ES-I3 (cell line): ENCODE results near the gene KCTD18.

Experiments
- H3K36me3 ChIP-seq: 2 replicates; pipeline ENCODE4 v1.6.1; 2013; ENCODE audit warnings: mild to moderate bottlenecking, low read length, control low read depth, moderate library complexity; ENCODE audit not compliant: insufficient read depth
- H3K4me1 ChIP-seq: 2 replicates; pipeline ENCODE4 v1.6.1; 2013; ENCODE audit warnings: mild to moderate bottlenecking, control low read depth, low read length; ENCODE audit not compliant: insufficient read depth
- H3K9ac ChIP-seq: 2 replicates; pipeline ENCODE4 v1.6.1; 2013; ENCODE audit warnings: low read depth, mild to moderate bottlenecking, low read length, moderate library complexity
- H3K9me3 ChIP-seq: 2 replicates; pipeline ENCODE4 v1.6.1; 2013; ENCODE audit warnings: mild to moderate bottlenecking, low read length, moderate library complexity; ENCODE audit not compliant: control insufficient read depth, insufficient read depth

The KCTD18 gene

GRCh38 chr2:200443376-200443775, 66.5 kb downstream of the KCTD18 start:
- Histone ChIP-seq H3K9me3 (no peaks in the 10 kb centered on the region), H3K4me1 (no peaks in the 10 kb centered on the region), H3K9ac (no peak overlapping the region), H3K36me3 (peaks cover 49% of the 10 kb centered on the region)

- Histone ChIP-seq H3K36me3 (peaks cover 49% of the 10 kb centered on the region), H3K9ac (no peak overlapping the region), H3K4me1 (no peaks in the 10 kb centered on the region), H3K9me3 (no peaks in the 10 kb centered on the region)
Observed at GRCh38 chr2:200442471-200442870, 67.4 kb downstream of the KCTD18 start.

- H3K4me1 ChIP-seq, result no peaks in the 10 kb centered on the region
- peaks cover 48% of the 10 kb centered on the region for H3K36me3 ChIP-seq
- no peak overlapping the region for H3K9ac ChIP-seq
- no peaks in the 10 kb centered on the region for H3K9me3 ChIP-seq
Observed at GRCh38 chr2:200439981-200440380, 69.9 kb downstream of the KCTD18 start.
